SK-N-MC (cell line): Measurements from ENCODE around the gene RRM2.

Source experiments
- EZH2 ChIP-seq: fragments of 200-600 bp; sonication (generic); IDR thresholded peaks from one replicate; pipeline ENCODE4 v1.6.1; 2017; ENCODE audit warnings: antibody characterized with exemption
- FOXP2 ChIP-seq: optimal IDR thresholded peaks from 2 replicates; pipeline ENCODE3; 2011; ENCODE audit warnings: mild to moderate bottlenecking, moderate library complexity; ENCODE audit not compliant: insufficient read depth; ENCODE audit errors: extremely low read length, control extremely low read depth
- POLR2AphosphoS5 ChIP-seq: IDR thresholded peaks from 2 replicates; pipeline ENCODE4 v1.6.1; 2012; ENCODE audit warnings: mild to moderate bottlenecking, low read depth, low read length, borderline replicate concordance

DNA sequence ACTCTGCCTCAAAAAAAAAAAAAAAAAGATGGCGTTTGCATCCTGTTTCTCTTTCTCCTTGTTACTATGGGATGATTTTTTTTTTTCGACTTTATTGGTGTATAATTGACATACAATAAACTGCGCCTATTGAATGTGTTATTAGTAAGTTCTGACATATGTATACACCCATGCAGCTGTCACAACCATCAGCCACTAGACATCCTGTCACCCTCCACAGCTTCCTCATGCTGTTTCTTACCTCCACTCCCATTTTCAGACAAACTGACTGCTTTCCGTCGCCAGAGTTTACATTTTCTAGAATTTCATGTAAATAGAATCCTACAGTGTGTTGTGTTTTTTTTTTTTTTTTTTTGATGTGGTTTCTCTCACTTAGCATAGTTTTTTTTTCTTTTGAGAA lies 27.9 kb downstream of the RRM2 start:
- TF ChIP-seq POLR2AphosphoS5 (no peak), EZH2 (no peak), FOXP2 (no peak)
